Activated naive CD4-positive, alpha-beta T cell treated with anti-CD3 and anti-CD28 coated beads, Interleukin-2, amount 10 ng/mL, durations not matched to agents 7 days and 5 days (primary cell): ENCODE measurements around the gene UBE3D.

ENCODE experiments used
- CTCF ChIA-PET: fragments of 350-600 bp; sonication (Branson Sonifier 250); formaldehyde crosslinking; loops from one replicate; lab custom pipeline; 2021; ENCODE audit warnings: antibody characterized with exemption; lab: Charles Lee
- DNase-seq: peaks from one replicate; pipeline ENCODE4 v3.0.0-alpha.2; 2020
- H3K27ac Mint-ChIP-seq: one replicate; pipeline ENCODE4 v1.8.0; 2021; ENCODE audit warnings: mild to moderate bottlenecking, moderate library complexity, mixed read lengths
- H3K27me3 Mint-ChIP-seq: one replicate; pipeline ENCODE4 v1.8.0; 2021; ENCODE audit warnings: mild to moderate bottlenecking, mixed read lengths
- H3K36me3 Mint-ChIP-seq: one replicate; pipeline ENCODE4 v1.8.0; 2021; ENCODE audit warnings: mixed read lengths
- H3K4me1 Mint-ChIP-seq: one replicate; pipeline ENCODE4 v1.8.0; 2021; ENCODE audit warnings: mixed read lengths
- H3K4me3 Mint-ChIP-seq: one replicate; pipeline ENCODE4 v1.8.0; 2021; ENCODE audit warnings: mild to moderate bottlenecking, moderate library complexity, mixed read lengths
- H3K9me3 Mint-ChIP-seq: one replicate; pipeline ENCODE4 v1.8.0; 2021; ENCODE audit warnings: mixed read lengths

UBE3D gene

GRCh38 chr6:83071023-83071422, 5.4 kb upstream of the UBE3D start:
- Mint-ChIP-seq H3K9me3 (no peaks in the 10 kb centered on the region), H3K27ac (no peak overlapping the region)
- CTCF ChIA-PET: interaction anchor here (6.9 kb wide), 1 partner anchor 144 kb away, joined by 169 read pairs; no protein-coding TSS in a partner anchor

GRCh38 chr6:83069633-83070032, 4.0 kb upstream of the UBE3D start:
- H3K27ac Mint-ChIP-seq: no peak overlapping the region
- DNase-seq: no peak
- H3K4me3 Mint-ChIP-seq: no peak overlapping the region
- H3K9me3 Mint-ChIP-seq: no peaks in the 10 kb centered on the region
- H3K4me1 Mint-ChIP-seq: peaks cover 35% of the 10 kb centered on the region
- CTCF ChIA-PET: interaction anchor here (6.9 kb wide), 1 partner anchor 145 kb away, joined by 169 read pairs; no protein-coding TSS in a partner anchor
- no peaks in the 10 kb centered on the region for H3K36me3 Mint-ChIP-seq
- no peaks in the 10 kb centered on the region for H3K27me3 Mint-ChIP-seq

More at GRCh38 chr6:83071023-83071422, 5.4 kb upstream of the UBE3D start:
- H3K4me1 Mint-ChIP-seq: peaks cover 27% of the 10 kb centered on the region
- DNase-seq: no peak
- no peak overlapping the region for H3K4me3 Mint-ChIP-seq
- no peaks in the 10 kb centered on the region for H3K36me3 Mint-ChIP-seq
- H3K27me3 Mint-ChIP-seq: no peaks in the 10 kb centered on the region

GRCh38 chr6:83068616-83069015, 3.0 kb upstream of the UBE3D start:
- H3K36me3 Mint-ChIP-seq: no peaks in the 10 kb centered on the region
- H3K27me3 Mint-ChIP-seq: no peaks in the 10 kb centered on the region
- H3K4me3 Mint-ChIP-seq: peak overlapping the region; percentile 91
- peaks cover 43% of the 10 kb centered on the region for H3K4me1 Mint-ChIP-seq
- no peak for DNase-seq
- CTCF ChIA-PET: interaction anchor here (1.0 to 6.9 kb wide), 4 partner anchors 11 to 153 kb away, joined by 5 to 169 read pairs (median 28); no protein-coding TSS in a partner anchor
- H3K9me3 Mint-ChIP-seq: no peaks in the 10 kb centered on the region
- peak overlapping the region; percentile 93 for H3K27ac Mint-ChIP-seq

- peak within 1 kb of the TSS; percentile 93 for H3K27ac Mint-ChIP-seq
- peak; percentile 97 for DNase-seq
- CTCF ChIA-PET: interaction anchor here (0.6 to 6.9 kb wide), 19 partner anchors 8 to 1160 kb away, joined by 3 to 169 read pairs (median 5); partner anchors contain the start of genes CEP162 and PRSS35
- no peaks in the 10 kb centered on the region for H3K27me3 Mint-ChIP-seq
- no peaks in the 10 kb centered on the region for H3K36me3 Mint-ChIP-seq
- H3K4me1 Mint-ChIP-seq: peaks cover 45% of the 10 kb centered on the region
- H3K9me3 Mint-ChIP-seq: no peaks in the 10 kb centered on the region
- H3K4me3 Mint-ChIP-seq: peak within 1 kb of the TSS; percentile 91
These were observed 2.1 kb upstream of the UBE3D start, which contains the start of gene DOP1A for GRCh38 chr6:83067448-83068439. DOP1A (plus strand) TSS chr6:83067671; CDS start chr6:83096978, 29,307 bp downstream.

- Mint-ChIP-seq H3K27ac (no peak overlapping the region), H3K4me1 (peaks cover 22% of the 10 kb centered on the region), H3K9me3 (no peaks in the 10 kb centered on the region), H3K4me3 (no peak overlapping the region), H3K27me3 (no peaks in the 10 kb centered on the region), H3K36me3 (peaks cover 3% of the 10 kb centered on the region)
- CTCF ChIA-PET: interaction anchor here (1.2 kb wide), 1 partner anchor 159 kb away, joined by 3 read pairs; no protein-coding TSS in a partner anchor
- no peak for DNase-seq
These were observed 3.4 kb downstream of the UBE3D start for GRCh38 chr6:83062225-83062624.

- peaks cover 9% of the 10 kb centered on the region for H3K36me3 Mint-ChIP-seq
- H3K9me3 Mint-ChIP-seq: no peaks in the 10 kb centered on the region
- no peaks in the 10 kb centered on the region for H3K27me3 Mint-ChIP-seq
- no peak overlapping the region for H3K4me3 Mint-ChIP-seq
- no peak for DNase-seq
- CTCF ChIA-PET: no interaction called here
- no peak overlapping the region for H3K27ac Mint-ChIP-seq
- peaks cover 21% of the 10 kb centered on the region for H3K4me1 Mint-ChIP-seq
These were observed 4.5 kb downstream of the UBE3D start for GRCh38 chr6:83061190-83061589.

- Mint-ChIP-seq H3K27me3 (no peaks in the 10 kb centered on the region), H3K9me3 (no peaks in the 10 kb centered on the region), H3K27ac (no peak overlapping the region), H3K36me3 (peaks cover 9% of the 10 kb centered on the region), H3K4me3 (no peak overlapping the region), H3K4me1 (peaks cover 2% of the 10 kb centered on the region)
- DNase-seq: peak; percentile 38
- CTCF ChIA-PET: interaction anchor here (0.9 to 7.0 kb wide), 6 partner anchors 9 to 809 kb away, joined by 3 to 92 read pairs (median 4); partner anchors contain the start of genes DOP1A and UBE3D
These were observed 7.8 kb downstream of the UBE3D start for GRCh38 chr6:83057705-83058321.

- no peaks in the 10 kb centered on the region for H3K4me1 Mint-ChIP-seq
- no peak overlapping the region for H3K4me3 Mint-ChIP-seq
- CTCF ChIA-PET: interaction anchor here (0.6 to 7.0 kb wide), 3 partner anchors 10 to 784 kb away, joined by 3 to 92 read pairs (median 17); partner anchors contain the start of gene UBE3D
- H3K27ac Mint-ChIP-seq: no peak overlapping the region
- H3K27me3 Mint-ChIP-seq: no peaks in the 10 kb centered on the region
- peak; percentile 49 for DNase-seq
- no peaks in the 10 kb centered on the region for H3K9me3 Mint-ChIP-seq
- peaks cover 11% of the 10 kb centered on the region for H3K36me3 Mint-ChIP-seq
These were observed 10.2 kb downstream of the UBE3D start for GRCh38 chr6:83055366-83055964.

GRCh38 chr6:83053678-83054077, 12.0 kb downstream of the UBE3D start:
- H3K27me3 Mint-ChIP-seq: no peaks in the 10 kb centered on the region
- no peak for DNase-seq
- peaks cover 11% of the 10 kb centered on the region for H3K36me3 Mint-ChIP-seq
- H3K4me1 Mint-ChIP-seq: no peaks in the 10 kb centered on the region
- CTCF ChIA-PET: interaction anchor here (2.7 to 7.0 kb wide), 2 partner anchors 12 to 782 kb away, joined by 17 to 92 read pairs; partner anchors contain the start of gene UBE3D
- H3K27ac Mint-ChIP-seq: no peak overlapping the region
- no peak overlapping the region for H3K4me3 Mint-ChIP-seq
- H3K9me3 Mint-ChIP-seq: no peaks in the 10 kb centered on the region

- Mint-ChIP-seq H3K27ac (no peak overlapping the region), H3K27me3 (no peaks in the 10 kb centered on the region), H3K36me3 (peaks cover 5% of the 10 kb centered on the region), H3K4me1 (no peaks in the 10 kb centered on the region), H3K4me3 (no peak overlapping the region), H3K9me3 (no peaks in the 10 kb centered on the region)
- DNase-seq: no peak
- CTCF ChIA-PET: interaction anchor here (0.8 to 1.8 kb wide), 3 partner anchors 8 to 795 kb away, joined by 3 to 4 read pairs (median 3); partner anchors contain the start of gene UBE3D
These were observed 14.1 kb downstream of the UBE3D start for GRCh38 chr6:83051377-83052172.

- Mint-ChIP-seq H3K36me3 (peaks cover 1% of the 10 kb centered on the region), H3K27ac (no peak overlapping the region), H3K27me3 (no peaks in the 10 kb centered on the region), H3K9me3 (no peaks in the 10 kb centered on the region), H3K4me3 (no peak overlapping the region), H3K4me1 (no peaks in the 10 kb centered on the region)
- no peak for DNase-seq
- CTCF ChIA-PET: interaction anchor here (1.1 kb wide), 1 partner anchor 1007 kb away, joined by 3 read pairs; no protein-coding TSS in a partner anchor
These were observed 18.4 kb downstream of the UBE3D start for GRCh38 chr6:83047065-83047754.

- DNase-seq: no peak
- CTCF ChIA-PET: no interaction called here
- Mint-ChIP-seq H3K4me3 (no peak overlapping the region), H3K27ac (no peak overlapping the region), H3K27me3 (no peaks in the 10 kb centered on the region), H3K4me1 (no peaks in the 10 kb centered on the region), H3K36me3 (no peaks in the 10 kb centered on the region), H3K9me3 (no peaks in the 10 kb centered on the region)
These were observed 21.4 kb downstream of the UBE3D start for GRCh38 chr6:83044091-83044768.
